Endothelial cell of umbilical vein (primary cell): ENCODE data around the gene NKD1. TPM values are rescaled to one million over a fixed set of nuclear protein-coding genes. Genes with fewer than 3 reads are reported as not detected.

Experiments
- BruUV-seq: library from RNA; stranded (reverse); fragments of 400-500 nt; replicated peaks from 2 replicates; lab custom pipeline; 2021; lab: Mats Ljungman, UMichigan
- CTCF ChIA-PET: fragments of 300-600, 350-600 bp; sonication (Branson Sonifier 250); formaldehyde crosslinking; loops from one replicate; lab custom pipeline; 2021; ENCODE audit warnings: antibody characterized with exemption, inconsistent platforms; lab: Charles Lee
- POLR2A ChIA-PET: fragments of 300-600, 350-600 bp; sonication (Branson Sonifier 250); formaldehyde crosslinking; loops from one replicate; lab custom pipeline; 2021; ENCODE audit warnings: antibody characterized with exemption, inconsistent platforms; lab: Charles Lee
- DNase-seq: peaks from one replicate; pipeline ENCODE4 v3.0.0-alpha.2; 2011; ENCODE audit warnings: low read depth, low spot score
- FAIRE-seq: peaks from 2 replicates; lab custom pipeline; 2011; peaks lifted over from hg19 to GRCh38; lab: Jason Lieb, UNC
- H2AFZ ChIP-seq: 2 replicates; pipeline ENCODE4 v1.6.0; 2012; ENCODE audit warnings: low read depth, low read length, control low read depth, inconsistent platforms
- H3K27ac ChIP-seq: 2 replicates; pipeline ENCODE4 v1.5.1; 2011; ENCODE audit warnings: low read depth, mild to moderate bottlenecking, control low read depth, low read length, moderate library complexity; ENCODE audit not compliant: insufficient read depth
- H3K27me3 ChIP-seq, 2 experiments: 2 replicates each; pipeline versions ENCODE4 v1.6.0 to v1.6.1; 2011; ENCODE audit warnings: low read length in 2 of 2, mixed read lengths in 1 of 2; ENCODE audit not compliant: control insufficient read depth in 2 of 2, insufficient read depth in 2 of 2
- H3K36me3 ChIP-seq, 2 experiments: 2 replicates in 1 of 2; 3 replicates in 1 of 2; pipeline ENCODE4 v1.5.1; 2011; ENCODE audit warnings: low read length in 2 of 2, mild to moderate bottlenecking in 1 of 2, moderate library complexity in 1 of 2; ENCODE audit not compliant: control insufficient read depth in 2 of 2, insufficient read depth in 2 of 2; ENCODE audit errors: extremely low read depth in 1 of 2
- H3K4me1 ChIP-seq: 3 replicates; pipeline ENCODE4 v1.5.1; 2011; ENCODE audit warnings: mild to moderate bottlenecking, low read length; ENCODE audit not compliant: control insufficient read depth, insufficient read depth; ENCODE audit errors: extremely low read depth
- H3K4me2 ChIP-seq: 2 replicates; pipeline ENCODE4 v1.6.1; 2011; ENCODE audit warnings: low read length, control low read depth, mixed read lengths; ENCODE audit not compliant: insufficient read depth
- H3K4me3 ChIP-seq, 3 experiments: fragments of 200-600 bp in 1 of 3; sonication (generic), shearing (Covaris generic) in 1 of 3; replicated peaks in 1 of 3; 2 replicates each; pipeline ENCODE4 v1.5.1; 2011 to 2016; ENCODE audit warnings: control low read depth in 3 of 3, low read length in 3 of 3, mild to moderate bottlenecking in 2 of 3, inconsistent platforms in 1 of 3, low read depth in 1 of 3, moderate library complexity in 1 of 3; ENCODE audit not compliant: insufficient read depth in 1 of 3
- H3K79me2 ChIP-seq: 2 replicates; pipeline ENCODE4 v1.6.0; 2012; ENCODE audit warnings: low read length, inconsistent platforms; ENCODE audit not compliant: control insufficient read depth, insufficient read depth
- H3K9ac ChIP-seq: replicated peaks from 2 replicates; pipeline ENCODE3; 2011; ENCODE audit warnings: low read length, control low read depth; ENCODE audit not compliant: insufficient read depth; ENCODE audit errors: extremely low read depth
- H3K9me1 ChIP-seq: replicated peaks from 3 replicates; pipeline ENCODE4 v1.6.0; 2011; ENCODE audit warnings: mild to moderate bottlenecking, low read length; ENCODE audit not compliant: control insufficient read depth, insufficient read depth; ENCODE audit errors: extremely low read depth
- H3K9me3 ChIP-seq: replicated peaks from 2 replicates; pipeline ENCODE4 v1.5.1; 2012; ENCODE audit warnings: low read length, inconsistent platforms; ENCODE audit not compliant: control insufficient read depth, insufficient read depth
- H4K20me1 ChIP-seq: replicated peaks from 2 replicates; pipeline ENCODE3; 2011; ENCODE audit warnings: mild to moderate bottlenecking, low read length; ENCODE audit not compliant: control insufficient read depth, insufficient read depth; ENCODE audit errors: extremely low read depth
- CTCF ChIP-seq, 2 donors: IDR thresholded peaks; 1 replicate in 1 of 2; 2 replicates in 1 of 2; pipeline ENCODE4 v1.5.1; 2011; ENCODE audit warnings: low read length in 2 of 2, mild to moderate bottlenecking in 2 of 2, moderate library complexity in 2 of 2, control low read depth in 1 of 2, inconsistent platforms in 1 of 2, low read depth in 1 of 2; ENCODE audit not compliant: insufficient read depth in 1 of 2; ENCODE audit errors: extremely low read depth in 1 of 2
- FOS ChIP-seq: IDR thresholded peaks from 2 replicates; pipeline ENCODE4 v1.6.1; 2011; ENCODE audit warnings: mild to moderate bottlenecking, low read length, moderate library complexity, borderline replicate concordance; ENCODE audit not compliant: insufficient read depth
- MYC ChIP-seq: IDR thresholded peaks from one replicate; pipeline ENCODE4 v1.6.1; 2011; ENCODE audit warnings: mild to moderate bottlenecking, low read depth, low read length
- dilution Hi-C: fragments of 300-500 bp; cut with MboI; formaldehyde crosslinking; loops from one replicate; pipeline ENCODE4 v1.15.0; 2019; ENCODE audit warnings: low sequenced_read_pairs; ENCODE audit not compliant: extremely low pct_ligation_motif_present
- intact Hi-C: fragments of 100-400 bp; cut with micrococcal nuclease; formaldehyde crosslinking; loops from one replicate; pipeline ENCODE4 v1.10.0; 2022
- polyA plus RNA-seq, 4 experiments: library from polyadenylated mRNA; depleted of rRNA in 3 of 4; stranded (reverse) in 3 of 4; unstranded in 1 of 4; fragments of >200 nt; gene quantifications; 2 replicates each; pipeline versions ENCODE4 v1.2.1 to v1.2.3, GENCODE V29; 2011 to 2012; ENCODE audit warnings: missing spikeins in 1 of 4
- total RNA-seq: library from RNA; stranded (reverse); gene quantifications from 2 replicates; pipeline ENCODE4 v1.2.3, GENCODE V29; 2021

NKD1 gene
- total and polyA plus RNA-seq, 2 donors (not counting 3 experiments of a cell fraction or from before 2014, with no cell fraction given): not detected

- POLR2A ChIA-PET: no interaction called here
- CTCF ChIA-PET: interaction anchor here (0.8 to 3.0 kb wide), 6 partner anchors 9 to 130 kb away, joined by 3 to 20 read pairs (median 13); no protein-coding TSS in a partner anchor
Measured at GRCh38 chr16:50676684-50677225, 128.6 kb downstream of the NKD1 start.

GRCh38 chr16:50677351-50677750, 129.2 kb downstream of the NKD1 start:
- no peak for DNase-seq
- H3K9ac ChIP-seq: no peak overlapping the region
- H2AFZ ChIP-seq: no peak overlapping the region
- no peak for TF ChIP-seq FOS
- peak in 1 of 2 donors; percentile 28 for TF ChIP-seq CTCF (IDR thresholded peaks at IDR 0.05; ENCODE audit: extremely low read depth in 1 of 2, insufficient read depth in 1 of 2, low read depth in 1 of 2, low read length in 2 of 2)
- no peaks in the 10 kb centered on the region for H3K4me1 ChIP-seq
- no TSS peak for BruUV-seq
- no peaks in the 10 kb centered on the region for H3K27me3 ChIP-seq
- H3K9me3 ChIP-seq: no peaks in the 10 kb centered on the region
- CTCF ChIA-PET: interaction anchor here (0.8 to 3.0 kb wide), 5 partner anchors 9 to 129 kb away, joined by 3 to 20 read pairs (median 12); no protein-coding TSS in a partner anchor
- no peak for FAIRE-seq
- no peaks in the 10 kb centered on the region for H3K9me1 ChIP-seq
- no peaks in the 10 kb centered on the region for H4K20me1 ChIP-seq
- POLR2A ChIA-PET: no interaction called here
- no peaks in the 10 kb centered on the region for H3K36me3 ChIP-seq
- H3K79me2 ChIP-seq: no peaks in the 10 kb centered on the region
- H3K4me3 ChIP-seq: no peak overlapping the region
- intact Hi-C loops: no loop called here
- no peak overlapping the region for H3K4me2 ChIP-seq
- dilution Hi-C loops: no loop called here
- H3K27ac ChIP-seq: no peak overlapping the region

More at GRCh38 chr16:50676684-50677225, 128.6 kb downstream of the NKD1 start:
- H3K36me3 ChIP-seq: no peaks in the 10 kb centered on the region
- FAIRE-seq (no peak), DNase-seq (no peak)
- no TSS peak for BruUV-seq
- H3K4me3 ChIP-seq: no peak overlapping the region
- dilution Hi-C loops (no loop called here), intact Hi-C loops (no loop called here)
- no peak overlapping the region for H2AFZ ChIP-seq
- no peaks in the 10 kb centered on the region for H3K79me2 ChIP-seq
- no peaks in the 10 kb centered on the region for H3K9me1 ChIP-seq
- no peak for TF ChIP-seq MYC
- no peaks in the 10 kb centered on the region for H3K27me3 ChIP-seq
- no peak overlapping the region for H3K27ac ChIP-seq
- H3K9me3 ChIP-seq: peaks cover 3% of the 10 kb centered on the region
- H4K20me1 ChIP-seq: no peaks in the 10 kb centered on the region
- H3K4me2 ChIP-seq: no peak overlapping the region
- H3K4me1 ChIP-seq: no peaks in the 10 kb centered on the region
- H3K9ac ChIP-seq: no peak overlapping the region
